Measurements from ENCODE around the gene TNFSF18.
"Not testable (repeated sequence)": the region's sequence is repeated elsewhere in the genome, so short reads cannot be mapped to it uniquely, and the experiment has no call there.

The TNFSF18 gene, protein sequence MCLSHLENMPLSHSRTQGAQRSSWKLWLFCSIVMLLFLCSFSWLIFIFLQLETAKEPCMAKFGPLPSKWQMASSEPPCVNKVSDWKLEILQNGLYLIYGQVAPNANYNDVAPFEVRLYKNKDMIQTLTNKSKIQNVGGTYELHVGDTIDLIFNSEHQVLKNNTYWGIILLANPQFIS

DNA sequence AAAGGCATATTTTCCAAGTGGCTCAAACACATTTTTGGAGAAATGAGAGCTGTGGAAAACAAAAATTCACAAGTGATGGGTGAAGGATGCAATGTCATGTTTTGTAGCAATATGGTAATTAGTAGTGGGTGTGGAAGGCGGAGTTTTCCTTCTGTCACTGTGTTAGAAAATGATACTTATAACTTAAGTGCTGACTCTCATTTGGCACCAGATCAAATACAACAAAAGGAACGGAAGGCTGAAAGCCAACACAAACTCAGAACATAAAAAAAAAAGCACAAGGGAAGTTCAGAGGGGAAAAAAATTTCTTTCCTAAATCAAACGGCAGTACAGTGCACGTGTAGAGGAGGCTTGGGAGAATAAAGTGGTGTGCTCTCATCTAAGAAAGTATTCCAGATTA is at the start of gene TNFSF18:
TNFSF18 (minus strand) TSS at position 77 of the 400 bp plus-strand sequence; CDS start at position 32, 45 bp downstream.
- in situ Hi-C loops (cut with HindIII; ENCODE audit: low sequenced_read_pairs) = no loop called here

DNA sequence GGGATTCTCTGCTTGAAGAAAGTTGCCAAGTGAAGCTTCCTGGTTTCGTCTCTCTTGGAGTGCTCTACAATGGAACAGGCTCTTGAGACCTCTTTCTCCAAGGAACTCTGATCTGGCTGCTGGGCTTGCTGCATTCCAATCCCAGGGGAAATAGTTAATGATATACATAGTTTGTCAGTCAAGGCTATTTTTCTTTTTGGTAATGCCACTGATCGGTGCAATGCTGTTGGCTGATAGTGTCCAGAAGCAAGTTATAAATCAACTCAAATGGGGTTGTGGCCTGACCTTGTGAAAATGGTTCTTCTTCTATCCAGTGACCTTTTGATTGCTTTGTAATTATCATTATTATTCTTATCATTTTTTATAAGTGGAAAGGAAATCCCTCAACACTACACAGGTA is 48.4 kb upstream of the TNFSF18 start:
- in situ Hi-C loops (cut with HindIII; ENCODE audit: low sequenced_read_pairs) = no loop called here

DNA sequence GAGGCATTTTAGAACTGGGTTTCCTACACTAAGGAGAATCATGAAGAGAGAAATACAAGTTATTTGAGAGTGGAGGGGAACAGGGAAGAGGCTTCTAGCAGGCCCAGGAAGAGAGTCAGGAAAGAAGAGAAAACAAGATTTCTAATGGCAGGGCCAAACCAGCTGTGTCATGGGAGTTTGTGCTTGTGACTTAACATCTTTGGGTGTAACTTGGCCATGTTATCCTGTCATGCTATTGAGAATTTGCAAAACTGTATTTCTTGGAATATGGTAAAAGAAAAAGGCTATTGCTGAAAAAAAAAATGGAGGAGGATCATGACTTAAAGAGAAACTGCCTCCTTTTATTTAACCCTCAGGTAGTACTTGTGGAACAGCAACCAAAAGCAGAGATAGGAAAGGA is 47.4 kb upstream of the TNFSF18 start:
- in situ Hi-C loops (cut with HindIII; ENCODE audit: low sequenced_read_pairs) = no loop called here

DNA sequence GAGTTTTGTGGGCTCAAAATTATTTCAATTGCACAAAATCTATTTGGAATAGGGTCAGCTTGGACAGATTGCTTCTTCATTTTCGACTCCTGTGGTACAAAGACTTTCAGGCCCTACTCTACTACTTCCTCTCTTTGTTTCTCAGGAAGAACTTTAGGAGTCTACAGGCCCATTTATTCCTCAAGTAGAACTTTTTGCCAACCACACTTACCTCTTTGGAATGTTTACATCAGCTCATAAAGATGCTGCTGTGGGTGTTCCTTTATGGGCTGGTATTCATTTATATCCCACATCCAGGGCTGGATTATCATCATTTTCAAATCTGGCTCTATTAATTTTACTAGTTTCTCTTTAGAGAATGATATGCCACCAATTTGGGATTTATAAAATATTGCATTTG is 46.3 kb upstream of the TNFSF18 start:
- in situ Hi-C loops (cut with HindIII; ENCODE audit: low sequenced_read_pairs) = no loop called here

DNA sequence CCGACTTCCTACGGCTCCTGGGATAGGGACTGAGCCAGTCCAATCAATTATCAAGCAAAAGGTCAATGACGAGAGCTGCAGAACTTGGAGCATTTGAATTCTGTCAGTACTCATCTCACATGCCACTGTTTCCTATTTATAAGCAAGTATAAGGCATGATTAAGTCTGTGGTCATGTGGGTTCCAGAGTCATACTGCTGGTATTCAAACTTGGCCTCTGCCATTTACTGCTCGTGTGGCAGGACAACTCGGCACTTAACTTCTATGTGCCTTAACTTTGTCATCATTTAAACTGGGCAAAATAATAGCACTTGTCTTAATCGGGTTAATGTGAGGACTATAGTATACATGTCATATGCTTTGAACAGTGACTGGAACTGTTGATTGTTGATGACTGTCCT is 44.9 kb upstream of the TNFSF18 start:
- in situ Hi-C loops (cut with HindIII; ENCODE audit: low sequenced_read_pairs) = no loop called here

DNA sequence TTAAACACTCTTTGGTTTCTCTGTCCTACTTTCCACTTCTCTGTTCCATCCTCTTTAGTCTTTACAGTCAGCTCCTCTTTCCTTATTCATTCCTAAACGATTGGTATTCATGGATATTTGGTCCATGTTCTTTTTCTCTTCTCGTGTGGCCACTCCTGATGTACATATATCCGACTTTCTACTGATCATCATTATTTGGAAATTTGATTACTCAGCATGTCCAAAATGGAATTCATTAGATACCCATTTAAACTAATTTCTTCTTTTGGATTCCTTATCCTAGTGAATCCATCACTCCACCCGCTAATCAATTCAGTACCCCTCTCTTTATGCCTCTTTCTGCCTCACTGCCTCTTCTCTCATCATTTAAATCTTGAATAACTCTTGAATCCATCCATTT is 43.8 kb upstream of the TNFSF18 start:
- in situ Hi-C loops (cut with HindIII; ENCODE audit: low sequenced_read_pairs) = no loop called here

DNA sequence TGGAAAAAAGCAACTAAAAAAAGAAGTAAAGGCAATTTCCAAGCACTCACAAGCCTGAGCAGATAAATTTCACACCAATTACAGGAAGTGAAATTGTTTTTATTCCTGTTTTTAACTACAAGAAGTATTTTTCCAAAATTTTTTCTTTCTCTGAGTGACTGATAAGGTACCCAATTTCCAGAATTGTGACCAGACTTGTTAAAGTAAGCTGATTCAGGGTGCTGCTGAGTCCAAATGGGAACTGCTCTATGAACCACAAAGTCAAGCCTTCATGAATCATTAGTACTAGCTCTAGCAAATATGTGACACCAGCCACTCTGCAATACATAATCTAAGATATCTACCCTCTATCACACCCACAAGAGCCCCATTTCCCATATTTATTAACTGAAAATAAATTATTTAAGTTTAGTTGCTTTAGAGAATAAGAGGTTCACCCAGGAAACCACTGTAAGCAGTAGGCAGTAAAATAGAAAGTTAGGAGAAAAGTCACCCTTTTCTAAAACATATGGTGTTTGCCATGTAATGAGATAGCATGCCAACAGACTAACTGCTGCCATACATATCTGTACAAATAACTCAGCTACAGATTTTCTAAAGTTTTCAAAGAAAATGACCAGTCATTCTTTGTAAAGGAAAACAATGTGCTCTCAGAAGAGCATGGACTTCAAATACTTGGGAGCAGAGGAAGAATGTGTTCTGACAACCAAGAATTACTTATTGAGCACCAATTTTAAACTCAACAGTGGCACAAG is 43.1 kb upstream of the TNFSF18 start:
- in situ Hi-C loops (cut with HindIII; ENCODE audit: low sequenced_read_pairs) = no loop called here

DNA sequence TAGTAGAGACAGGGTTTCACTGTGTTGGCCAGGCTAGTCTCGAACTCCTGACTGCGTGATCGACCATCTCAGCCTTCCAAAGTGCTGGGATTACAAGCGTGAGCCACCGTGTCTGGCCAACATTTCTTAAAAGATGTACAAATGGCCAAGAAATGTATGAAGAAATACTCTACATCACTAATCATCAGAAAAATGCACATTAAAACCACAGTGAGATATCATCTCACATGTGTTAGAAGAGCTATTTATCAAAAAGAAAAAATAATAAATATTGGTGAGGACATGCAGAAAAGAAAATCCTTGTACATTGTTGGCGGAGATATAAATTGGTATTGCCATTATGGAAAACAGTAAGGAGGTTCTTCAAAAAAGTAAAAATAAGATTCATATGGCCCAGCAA is 33.6 kb upstream of the TNFSF18 start:
- in situ Hi-C loops (cut with HindIII; ENCODE audit: low sequenced_read_pairs) = no loop called here

DNA sequence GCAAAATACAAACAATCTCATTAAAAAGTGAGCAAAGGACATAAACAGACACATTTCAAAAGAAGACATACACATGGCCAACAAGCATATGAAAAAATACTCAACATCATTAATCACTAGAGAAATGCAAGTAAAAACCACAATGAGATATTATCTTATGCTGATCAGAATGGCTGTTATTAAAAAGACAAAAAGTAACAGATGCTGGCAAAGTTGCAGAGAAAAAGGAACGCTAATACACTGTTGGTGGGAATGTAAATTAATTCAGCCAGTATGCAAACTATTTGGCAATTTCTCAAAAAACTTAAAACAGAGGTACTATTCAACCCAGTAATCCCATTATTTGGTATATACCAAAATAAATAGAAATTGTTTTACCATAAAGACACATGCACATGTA is 32.2 kb upstream of the TNFSF18 start:
- in situ Hi-C loops (cut with HindIII; ENCODE audit: low sequenced_read_pairs) = no loop called here

DNA sequence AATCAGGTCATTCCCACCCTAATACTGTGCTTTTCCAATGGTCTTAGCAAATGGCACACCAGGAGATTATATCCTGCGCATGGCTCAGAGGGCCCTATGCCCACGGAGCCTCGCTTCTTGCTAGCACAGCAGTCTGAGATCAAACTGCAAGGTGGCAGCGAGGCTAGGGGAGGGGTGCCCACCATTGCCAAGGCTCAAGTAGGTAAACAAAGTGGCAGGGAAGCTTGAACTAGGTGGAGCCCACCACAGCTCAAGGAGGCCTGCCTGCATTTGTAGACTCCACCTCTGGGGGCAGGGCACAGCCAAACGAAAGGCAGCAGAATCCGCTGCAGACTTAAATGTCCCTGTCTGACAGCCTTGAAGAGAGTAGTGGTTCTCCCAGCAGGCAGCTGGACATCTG is 23.5 kb upstream of the TNFSF18 start:
- in situ Hi-C loops (cut with HindIII; ENCODE audit: low sequenced_read_pairs) = not testable (repeated sequence)

DNA sequence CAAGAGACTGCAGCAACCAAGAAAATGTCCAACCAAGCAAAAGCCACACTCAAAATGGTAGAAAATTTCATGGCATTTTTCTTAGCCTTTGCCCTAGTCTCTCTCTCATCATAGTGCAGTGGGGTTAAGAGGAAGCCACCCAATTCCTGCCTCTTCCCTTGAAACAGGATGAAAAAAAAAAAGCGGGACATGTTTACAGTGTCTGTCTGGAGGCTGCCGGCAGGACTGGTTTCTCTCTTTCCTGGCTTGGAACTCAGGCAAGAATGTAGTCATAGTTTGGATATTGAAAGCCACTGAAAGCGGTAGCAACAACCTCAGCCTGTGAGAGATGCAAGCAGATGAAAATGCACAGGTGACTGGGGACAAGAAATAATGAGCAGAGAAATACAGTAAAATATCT is 13.3 kb upstream of the TNFSF18 start:
- in situ Hi-C loops (cut with HindIII; ENCODE audit: low sequenced_read_pairs) = no loop called here

DNA sequence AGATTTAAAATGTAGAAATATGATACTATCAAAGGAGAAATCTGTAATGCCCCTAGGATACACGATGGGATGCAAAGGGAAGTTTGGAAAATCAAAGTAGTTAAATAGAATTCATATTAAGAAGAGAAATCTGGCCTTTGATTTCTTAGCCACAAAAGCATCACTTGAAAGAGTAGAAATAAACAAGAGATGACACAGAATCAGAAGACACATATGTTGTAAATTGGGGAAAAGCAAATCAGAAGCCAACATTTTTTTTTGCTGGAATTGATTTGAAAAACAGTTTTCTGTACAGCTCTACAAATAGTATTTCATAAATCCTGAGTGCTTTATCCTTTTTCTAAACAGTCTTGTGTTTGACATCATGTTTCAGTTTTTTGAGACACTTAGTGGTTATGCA is 12.4 kb upstream of the TNFSF18 start:
- in situ Hi-C loops (cut with HindIII; ENCODE audit: low sequenced_read_pairs) = no loop called here

DNA sequence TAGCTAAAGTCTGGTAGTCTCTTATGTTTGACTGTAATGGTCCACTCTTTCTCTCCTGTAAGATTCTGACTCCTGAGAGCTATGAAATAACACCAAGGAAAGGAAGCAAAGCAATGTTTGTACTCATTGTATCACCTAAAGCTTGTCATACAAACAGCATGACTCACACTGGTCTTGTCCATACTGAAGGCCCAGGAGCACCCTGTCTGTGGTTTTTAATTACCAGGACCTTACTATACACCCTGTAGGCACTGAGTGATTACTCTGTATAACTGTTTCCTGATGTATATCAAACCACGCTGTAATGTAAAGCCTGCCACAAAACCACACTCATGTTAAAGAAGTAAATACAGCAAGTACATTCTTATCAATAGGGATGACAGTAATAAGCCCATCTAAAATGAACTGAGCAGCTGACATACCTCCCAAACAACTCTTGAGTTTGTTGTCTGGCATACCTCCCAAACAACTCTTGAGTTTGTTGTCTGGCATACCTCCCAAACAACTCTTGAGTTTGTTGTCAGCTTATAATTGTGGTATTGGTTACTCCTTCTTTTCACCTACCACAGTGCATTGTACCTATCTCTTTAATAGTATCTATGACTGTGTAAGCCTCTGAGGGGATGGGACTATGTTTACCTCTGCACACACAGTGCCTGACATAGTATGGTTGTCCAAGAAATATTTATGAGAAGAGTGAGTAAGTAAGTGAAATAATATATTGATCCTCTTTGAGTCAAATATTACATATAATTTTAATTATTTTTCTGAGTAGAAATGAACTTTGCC is 11.6 kb upstream of the TNFSF18 start:
- in situ Hi-C loops (cut with HindIII; ENCODE audit: low sequenced_read_pairs) = no loop called here

DNA sequence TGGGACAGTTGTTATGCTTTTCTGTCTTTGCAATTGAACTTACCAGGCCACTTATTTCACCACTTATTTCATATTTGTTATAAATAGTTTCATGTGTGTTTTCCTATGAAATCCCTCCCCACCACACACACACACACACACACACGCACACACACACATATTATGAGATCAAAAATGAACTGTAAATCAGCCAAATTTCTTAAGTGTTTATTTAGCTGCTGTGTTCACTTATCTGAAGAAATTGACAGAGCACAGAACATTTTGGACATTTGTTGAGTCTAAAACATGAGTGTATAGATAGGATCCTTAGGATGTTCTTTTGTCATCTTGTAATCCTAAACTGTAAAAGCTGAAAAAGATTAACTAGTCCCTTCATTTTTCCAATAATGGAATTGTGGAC is 7.8 kb upstream of the TNFSF18 start:
- in situ Hi-C loops (cut with HindIII; ENCODE audit: low sequenced_read_pairs) = no loop called here

DNA sequence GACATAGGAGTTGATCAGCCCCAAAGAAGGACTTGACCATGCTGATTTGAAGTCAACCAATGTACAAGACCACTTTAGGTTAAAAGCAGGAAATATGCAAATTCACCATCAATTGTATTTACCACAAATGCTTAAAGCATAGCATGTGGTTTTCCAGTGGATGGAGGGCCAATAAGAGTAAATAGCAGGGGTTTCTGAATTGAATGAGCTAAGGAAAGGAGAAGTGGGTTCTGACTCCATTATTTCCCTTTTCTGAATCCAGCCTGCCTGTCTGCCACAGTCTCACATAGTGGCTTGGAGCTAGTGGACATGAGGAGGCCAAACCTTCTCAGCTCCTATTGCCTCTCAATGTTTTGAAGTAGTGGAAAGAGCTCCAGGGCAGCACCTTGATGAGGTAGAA is 7.2 kb upstream of the TNFSF18 start:
- in situ Hi-C loops (cut with HindIII; ENCODE audit: low sequenced_read_pairs) = no loop called here

DNA sequence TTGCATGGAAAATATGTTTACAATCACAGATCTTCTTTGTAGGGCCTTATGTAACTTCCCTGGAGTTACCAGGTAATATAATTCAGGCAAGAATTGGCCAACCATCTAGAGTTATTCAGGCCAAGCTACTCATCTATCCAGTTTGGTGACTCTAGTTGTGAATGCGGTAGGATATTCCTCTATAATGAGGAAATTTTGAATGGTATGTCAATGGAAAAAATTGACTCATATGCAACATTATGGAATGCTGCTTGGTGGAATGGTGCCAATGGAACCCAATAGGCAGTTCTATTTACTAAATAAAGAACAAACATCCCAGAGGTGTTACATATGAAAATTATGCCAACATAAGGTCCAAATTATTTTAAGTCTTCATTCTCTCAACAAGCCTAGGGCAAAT is 5.6 kb upstream of the TNFSF18 start:
- in situ Hi-C loops (cut with HindIII; ENCODE audit: low sequenced_read_pairs) = no loop called here

DNA sequence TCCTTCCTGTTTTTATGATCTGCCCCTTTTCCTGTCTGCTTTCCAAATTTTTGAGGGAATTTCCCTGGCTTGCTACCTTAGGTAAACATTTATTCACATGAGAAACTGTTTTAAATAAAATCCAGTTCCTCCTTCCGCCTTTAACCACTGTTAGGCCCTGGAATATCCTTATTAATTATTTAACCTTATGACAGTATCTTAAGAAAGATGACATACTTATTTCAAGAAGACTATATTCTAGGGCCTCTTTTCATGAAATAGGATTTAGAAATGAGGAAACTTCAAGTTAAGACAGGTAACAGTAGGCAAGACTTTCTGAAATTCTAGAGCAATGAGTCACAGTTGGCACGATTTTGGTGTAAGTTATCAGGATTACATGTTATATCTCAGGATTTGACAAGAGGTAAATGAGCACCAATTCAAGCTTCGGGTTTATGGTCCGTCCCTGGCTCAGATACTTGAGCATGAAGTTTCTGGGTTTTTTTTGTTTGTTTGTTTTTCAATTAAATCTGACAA is 2.0 kb upstream of the TNFSF18 start:
- in situ Hi-C loops (cut with HindIII; ENCODE audit: low sequenced_read_pairs) = no loop called here

DNA sequence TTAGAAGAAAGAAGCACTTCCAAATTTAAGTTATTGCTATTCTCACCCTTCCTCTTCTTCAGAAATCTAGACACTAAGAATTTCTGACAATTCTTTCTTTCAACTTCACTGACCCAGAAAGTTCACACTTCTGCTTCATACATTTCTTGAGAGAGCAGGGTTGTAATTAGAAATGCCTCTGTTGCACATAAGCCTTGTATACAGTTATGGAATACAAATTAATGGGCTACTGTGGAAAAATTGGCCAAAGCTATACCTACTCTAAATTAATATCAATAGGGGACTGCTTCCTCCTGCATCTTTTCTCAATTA is 1.5 kb downstream of the TNFSF18 start:
- in situ Hi-C loops (cut with HindIII; ENCODE audit: low sequenced_read_pairs) = no loop called here

DNA sequence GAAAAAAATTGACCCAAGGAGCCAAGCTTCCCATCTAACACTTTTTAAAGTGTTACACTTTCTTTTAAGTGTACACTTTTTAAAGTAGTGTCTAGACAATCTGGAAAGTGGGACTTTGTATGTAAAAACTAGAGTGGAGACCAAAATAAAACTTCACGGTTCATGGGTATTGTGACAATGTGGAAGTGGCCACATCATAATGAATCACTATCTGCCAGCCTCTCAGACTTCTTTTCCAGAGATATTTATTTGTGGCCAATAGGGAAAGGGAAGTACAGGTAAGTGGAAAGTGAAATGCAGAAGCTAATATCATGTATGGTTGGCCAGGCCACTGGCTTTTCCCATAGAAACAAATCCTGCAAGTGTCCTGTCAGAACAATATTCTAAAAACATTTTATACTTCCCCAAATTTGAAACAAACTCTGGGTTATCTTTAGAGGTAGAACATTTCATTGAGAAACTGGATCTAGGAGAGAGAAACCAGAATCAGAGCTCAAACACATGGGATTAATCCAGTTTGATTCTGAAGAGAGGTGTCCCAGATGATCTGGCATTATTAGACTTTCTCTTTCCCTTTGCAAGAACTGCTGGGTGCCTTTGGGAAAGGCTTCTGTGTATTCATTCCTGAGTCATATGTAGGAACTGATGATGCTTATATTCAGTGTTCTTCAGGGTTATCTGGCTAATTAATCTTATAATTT is 2.0 kb downstream of the TNFSF18 start:
- in situ Hi-C loops (cut with HindIII; ENCODE audit: low sequenced_read_pairs) = no loop called here

DNA sequence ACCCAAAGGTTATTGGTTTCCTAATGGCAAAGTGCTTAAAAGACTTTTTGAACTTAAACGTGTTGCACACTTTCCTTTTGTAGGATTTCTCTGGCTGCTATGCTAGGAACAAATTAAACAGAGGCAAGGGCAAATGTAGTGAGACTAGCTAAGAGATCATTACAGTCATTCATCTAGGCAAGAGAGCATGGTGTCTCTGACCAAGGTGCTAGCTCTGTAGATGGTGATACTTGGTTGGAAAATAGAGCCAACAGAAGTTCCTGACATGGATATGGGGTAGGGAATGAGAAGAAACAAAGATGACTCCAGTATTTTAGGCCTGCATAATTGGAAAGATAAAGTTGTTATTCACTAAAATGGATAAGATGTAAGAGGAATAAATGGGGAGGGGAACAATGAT is 6.1 kb downstream of the TNFSF18 start:
- in situ Hi-C loops (cut with HindIII; ENCODE audit: low sequenced_read_pairs) = no loop called here

DNA sequence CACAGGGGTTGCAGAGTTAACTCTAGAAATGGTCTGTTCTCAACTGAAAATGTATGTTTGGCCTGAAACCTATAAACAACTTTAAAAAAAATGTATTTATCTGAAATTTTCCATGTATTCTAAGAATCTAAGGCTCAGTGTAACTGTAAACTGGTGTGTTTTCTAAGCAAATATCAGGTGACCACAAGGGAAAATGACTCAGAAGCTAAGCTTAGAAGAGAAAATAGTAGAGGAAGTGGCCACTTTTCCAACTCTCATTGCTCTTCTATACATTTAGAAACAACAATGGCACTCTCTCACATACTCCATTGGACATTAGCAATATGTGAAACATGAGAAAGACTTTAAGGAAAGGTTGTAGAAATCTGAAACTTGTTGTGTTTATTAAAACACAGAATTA is 7.5 kb downstream of the TNFSF18 start:
- in situ Hi-C loops (cut with HindIII; ENCODE audit: low sequenced_read_pairs) = no loop called here

Measured in DLD1 (cell line).